K562 (cell line): ENCODE data around the gene GSTO2.

Source experiments
- ARID2 ChIP-seq: fragments of 450-650 bp; IDR thresholded peaks from 2 replicates; pipeline ENCODE4 v1.6.1; 2017; ENCODE audit warnings: antibody characterized with exemption, mild to moderate bottlenecking
- BHLHE40 ChIP-seq: IDR thresholded peaks from 2 replicates; pipeline ENCODE4 v1.6.1; 2011; ENCODE audit warnings: low read length, improper control_type of control experiment
- KDM1A ChIP-seq, 2 experiments: fragments of 450-650 bp; IDR thresholded peaks; 2 replicates each; pipeline ENCODE4 v1.6.1; 2016; ENCODE audit warnings: mild to moderate bottlenecking in 2 of 2
- MXI1 ChIP-seq: IDR thresholded peaks from 2 replicates; pipeline ENCODE4 v1.6.1; 2011; ENCODE audit warnings: low read depth, mild to moderate bottlenecking, improper control_type of control experiment, low read length
- PHF21A ChIP-seq: fragments of 450-650 bp; IDR thresholded peaks from 2 replicates; pipeline ENCODE4 v1.6.1; 2017; ENCODE audit warnings: low read depth, borderline replicate concordance
- SMARCA4 ChIP-seq: fragments of 450-650 bp; IDR thresholded peaks from 2 replicates; pipeline ENCODE4 v1.6.1; 2016
- TFE3 ChIP-seq: fragments of 450-650 bp; formaldehyde crosslinking; IDR thresholded peaks from 2 replicates; pipeline ENCODE4 v1.4.0; 2020; ENCODE audit warnings: mild to moderate bottlenecking, mixed read lengths

GRCh38 chr10:104345941-104346340 lies 77.0 kb downstream of the GSTO2 start:
- no peak for TF ChIP-seq PHF21A
- no peak for TF ChIP-seq KDM1A (IDR thresholded peaks at IDR 0.05)
- no peak for TF ChIP-seq TFE3 (CRISPR knock-in tag)
- TF ChIP-seq MXI1: no peak
- TF ChIP-seq SMARCA4: no peak
- TF ChIP-seq ARID2: no peak
- TF ChIP-seq BHLHE40: no peak
